Kidney (tissue), 14 donors: Measurements from ENCODE around the gene ALDH4A1. TPM values are rescaled to one million over a fixed set of nuclear protein-coding genes. Genes with fewer than 3 reads are reported as not detected.

Experiments
- DNase-seq, 5 donors: peaks; one replicate each; pipeline ENCODE4 v3.0.0-alpha.2; 2013 to 2020
- FAIRE-seq: peaks from 2 replicates; lab custom pipeline; 2012; peaks lifted over from hg19 to GRCh38; lab: Jason Lieb, UNC
- H3K27ac ChIP-seq, 2 donors: one replicate each; pipeline ENCODE4 v1.7.0; 2013; ENCODE audit warnings: low read depth in 2 of 2, low read length in 2 of 2, inconsistent platforms in 1 of 2
- H3K27me3 ChIP-seq: one replicate; pipeline ENCODE4 v1.7.1; 2013; ENCODE audit warnings: low read length, inconsistent platforms; ENCODE audit not compliant: control insufficient read depth, insufficient read depth
- H3K36me3 ChIP-seq, 3 donors: one replicate each; pipeline versions ENCODE4 v1.7.0 to v1.7.1; 2013; ENCODE audit warnings: low read length in 3 of 3, control low read depth in 1 of 3, inconsistent platforms in 1 of 3; ENCODE audit not compliant: insufficient read depth in 3 of 3, control insufficient read depth in 2 of 3
- H3K4me1 ChIP-seq, 3 donors: one replicate each; pipeline versions ENCODE4 v1.7.0 to v1.7.1; 2013; ENCODE audit warnings: low read length in 3 of 3, inconsistent platforms in 1 of 3, low read depth in 1 of 3; ENCODE audit not compliant: control insufficient read depth in 2 of 3, insufficient read depth in 2 of 3
- H3K4me3 ChIP-seq, 3 donors: one replicate each; pipeline versions ENCODE4 v1.7.0 to v1.8.1; 2013; ENCODE audit warnings: low read length in 3 of 3, control low read depth in 1 of 3, inconsistent platforms in 1 of 3
- H3K9ac ChIP-seq, 3 donors: one replicate each; pipeline versions ENCODE4 v1.7.0 to v1.7.1; 2013; ENCODE audit warnings: low read length in 3 of 3, control low read depth in 1 of 3, inconsistent platforms in 1 of 3
- H3K9me3 ChIP-seq, 3 donors: one replicate each; pipeline versions ENCODE4 v1.7.0 to v1.7.1; 2013; ENCODE audit warnings: low read length in 3 of 3, control low read depth in 1 of 3, inconsistent platforms in 1 of 3; ENCODE audit not compliant: control insufficient read depth in 2 of 3, insufficient read depth in 1 of 3
- CTCF ChIP-seq: IDR thresholded peaks from 3 replicates; pipeline ENCODE4 v1.5.1; 2012; ENCODE audit warnings: mild to moderate bottlenecking, moderate library complexity, borderline replicate concordance; ENCODE audit not compliant: insufficient read depth; ENCODE audit errors: extremely low read depth
- intact Hi-C: fragments of 100-400 bp; cut with DNase I; formaldehyde crosslinking; loops from one replicate; pipeline ENCODE4 v1.11.1; 2022
- polyA plus RNA-seq: library from polyadenylated mRNA; stranded (reverse); fragments of 350-450 nt; fragmentation: Illumina TruSeq; extraction: RNeasy Lipid Tissue Mini Kit (QIAGEN cat#74804); gene quantifications from one replicate; pipeline ENCODE4 v1.2.3, GENCODE V29; 2014; ENCODE audit warnings: low read depth, low replicate concordance; ENCODE audit not compliant: insufficient read depth
- total RNA-seq: library from RNA; stranded (reverse); fragmentation: NEBNext Ultra II Directional; extraction: Animal tissue kit (Norgen Biotek cat#: 25700); gene quantifications from one replicate; pipeline ENCODE4 v1.2.1, GENCODE V29; 2021
- donor health status: control.
- donor health status: control.
- donor health status: control.
- donor health status: control.
- donor health status: control.
- donor health status: DM: yes; HTN: yes; CAD: no.
- donor health status: Normal renal cell carcinoma (clear cell type).

ALDH4A1 gene
- total and polyA plus RNA-seq, 2 donors from 2014 or later, result 49.3 to 352 TPM

GRCh38 chr1:18912550-18912949 lies 10.2 kb upstream of the ALDH4A1 start:
- no peaks in the 10 kb centered on the region for H3K27me3 ChIP-seq
- FAIRE-seq, result no peak
- peaks cover 0 to 12% (median 9%) of the 10 kb centered on the region in 3 donors for H3K4me1 ChIP-seq
- H3K9me3 ChIP-seq, result no peaks in the 10 kb centered on the region
- no peak overlapping the region for H3K4me3 ChIP-seq
- no peak for DNase-seq
- intact Hi-C loops, result loop anchor here (10.0 kb wide), 1 partner anchor 182 kb away; no protein-coding TSS in a partner anchor
- H3K36me3 ChIP-seq, result peaks cover 9 to 29% (median 23%) of the 10 kb centered on the region in 3 donors
- H3K27ac ChIP-seq, result peak overlapping the region in 1 of 2 donors; percentile 24
- H3K9ac ChIP-seq, result peak overlapping the region in 1 of 3 donors; percentile 56
- no peak for TF ChIP-seq CTCF

DNA sequence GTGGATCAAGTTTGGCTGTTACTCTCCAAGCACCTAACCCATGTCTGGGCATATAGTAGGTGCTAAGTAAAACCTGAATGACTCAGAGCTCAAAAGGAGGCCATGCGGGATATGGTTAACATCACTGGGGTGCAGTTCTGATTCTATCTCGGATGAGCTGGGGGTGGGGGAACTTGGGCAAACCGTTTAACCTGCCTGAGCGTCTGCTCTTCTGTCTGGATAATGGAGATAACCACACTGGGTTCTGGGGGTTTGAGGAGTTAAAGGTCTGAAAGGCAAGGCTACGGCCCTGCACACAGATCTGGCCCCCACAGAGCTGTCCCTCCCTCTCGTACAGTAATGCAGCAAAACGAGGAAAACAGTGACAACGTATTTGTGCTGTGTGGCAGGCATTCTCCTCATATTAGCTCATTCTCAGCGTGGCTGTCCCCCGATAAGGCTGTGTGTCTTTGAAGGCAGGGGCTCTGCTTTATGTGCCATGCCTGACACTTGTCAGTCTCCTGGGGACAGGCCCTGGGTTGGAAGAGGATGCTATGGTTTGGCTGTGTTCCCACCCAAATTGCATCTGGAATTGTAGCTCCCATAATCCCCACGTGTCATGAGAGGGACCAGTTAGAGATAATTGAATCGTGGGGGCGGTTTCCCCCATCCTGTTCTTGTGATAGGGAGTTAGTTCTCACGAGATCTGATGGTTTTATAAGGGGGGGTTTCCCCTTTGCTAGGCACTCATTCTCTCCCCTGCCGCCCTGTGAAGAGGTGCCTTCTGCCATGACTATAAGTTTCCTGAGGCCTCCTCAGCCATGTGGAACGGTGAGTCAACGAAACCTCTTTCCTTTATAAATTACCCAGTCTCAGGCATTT lies 6.8 kb upstream of the ALDH4A1 start:
- Histone ChIP-seq H3K4me1 (peaks cover 0 to 9% (median 9%) of the 10 kb centered on the region in 3 donors), H3K27ac (no peak overlapping the region), H3K9ac (no peak overlapping the region), H3K36me3 (peaks cover 7 to 21% (median 17%) of the 10 kb centered on the region in 3 donors), H3K9me3 (no peaks in the 10 kb centered on the region), H3K4me3 (no peak overlapping the region), H3K27me3 (no peaks in the 10 kb centered on the region)
- DNase-seq (no peak), FAIRE-seq (no peak)
- no peak for TF ChIP-seq CTCF
- intact Hi-C loops, result no loop called here

DNA sequence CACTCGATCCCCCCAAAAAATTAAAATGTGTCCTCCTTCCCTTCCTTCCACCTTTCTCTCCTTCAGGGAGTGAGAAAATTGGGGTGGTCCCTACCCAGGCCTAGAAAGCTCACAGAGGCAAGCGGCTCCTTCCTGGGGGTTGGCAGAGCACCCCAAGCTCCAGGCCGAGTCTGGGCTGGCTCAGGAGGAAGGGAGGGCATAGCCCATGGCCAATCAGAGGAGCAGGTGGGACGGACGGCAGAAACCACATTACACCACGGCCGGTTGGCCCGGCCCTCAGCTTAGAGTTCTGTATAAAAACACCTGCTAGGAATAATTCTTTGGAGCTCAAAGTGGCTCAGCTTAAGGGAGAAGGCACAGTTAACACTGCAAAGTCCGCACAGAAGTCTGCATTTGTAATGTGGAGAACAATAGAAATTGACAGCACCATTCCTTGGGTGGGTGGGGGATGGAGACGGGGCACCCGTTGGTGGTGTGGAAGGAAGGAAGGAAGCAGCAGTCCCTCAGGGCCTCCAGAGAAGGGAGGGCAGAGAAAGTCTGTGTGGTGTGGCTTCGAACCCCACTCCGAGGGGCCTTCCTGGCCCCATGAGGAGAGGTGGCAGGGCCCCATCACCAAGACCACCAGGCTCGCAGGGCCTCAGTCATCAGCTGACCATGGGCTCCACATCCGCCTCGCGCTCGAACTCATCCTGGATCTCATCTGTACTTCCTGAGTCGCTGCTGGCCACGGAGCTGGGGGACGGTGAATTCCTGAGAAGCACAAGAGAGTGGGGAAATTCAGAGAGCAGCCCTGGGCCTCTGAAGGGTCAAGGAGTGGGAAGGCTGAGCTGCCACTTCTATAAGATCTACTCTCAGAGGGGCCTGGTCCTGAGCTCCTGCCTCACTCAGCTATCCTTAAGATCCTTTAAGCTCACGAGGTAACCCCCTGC lies 5.8 kb upstream of the ALDH4A1 start:
- DNase-seq, result peak in 1 of 5 donors; percentile 28
- no peak for FAIRE-seq
- Histone ChIP-seq H3K9me3 (no peaks in the 10 kb centered on the region), H3K4me3 (no peak overlapping the region), H3K9ac (no peak overlapping the region), H3K27ac (peak overlapping the region; percentile 14 to 70), H3K36me3 (peaks cover 7 to 21% (median 17%) of the 10 kb centered on the region in 3 donors), H3K4me1 (peaks cover 3 to 10% (median 10%) of the 10 kb centered on the region in 3 donors), H3K27me3 (no peaks in the 10 kb centered on the region)
- TF ChIP-seq CTCF, result no peak
- intact Hi-C loops, result no loop called here
